NCI-H748 (cell line): ENCODE measurements around the gene LGR6.

Source experiments
- DNase-seq: peaks from one replicate; lab custom pipeline; 2025; ENCODE audit not compliant: unreplicated experiment; lab: John Stamatoyannopoulos, UW

LGR6 gene

DNA sequence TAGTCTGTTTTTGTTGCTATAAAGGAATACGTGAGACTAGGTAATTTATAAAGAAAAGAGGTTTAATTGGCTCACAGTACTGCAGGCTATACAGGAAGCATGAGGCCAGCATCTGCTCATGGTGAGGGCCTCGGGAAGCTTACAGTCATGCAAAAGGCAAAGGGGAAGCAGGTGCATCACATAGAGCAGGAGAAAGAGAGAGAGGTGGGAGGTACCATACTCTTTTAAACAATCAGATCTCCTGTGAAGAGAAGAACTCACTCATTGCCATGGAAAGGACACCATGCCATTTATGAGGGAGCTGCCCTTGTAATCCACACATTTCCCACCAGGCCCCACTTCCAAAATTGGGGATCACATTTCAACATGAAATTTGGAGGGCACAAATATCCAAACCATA lies 167.6 kb downstream of the LGR6 start:
- DNase-seq: no peak

DNA sequence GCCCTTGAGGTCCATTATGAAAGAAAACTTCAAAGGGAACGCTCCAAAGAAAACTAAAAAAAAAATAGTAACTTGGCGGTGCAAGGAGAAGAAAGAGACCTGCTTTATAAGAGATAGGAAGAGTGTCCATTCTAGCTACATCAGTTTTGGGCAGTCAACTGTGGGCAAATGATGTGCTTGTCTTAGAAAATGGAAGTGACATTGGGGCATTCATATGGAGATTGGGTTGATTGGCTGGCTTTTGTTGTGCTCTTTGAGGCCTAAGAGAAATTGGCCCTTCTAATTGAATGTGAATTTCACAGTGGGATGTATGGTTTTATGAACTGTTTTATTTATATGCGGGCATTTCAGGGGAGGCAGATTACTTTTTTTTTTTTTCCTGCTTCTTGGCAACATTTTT lies 168.1 kb downstream of the LGR6 start:
- no peak for DNase-seq

DNA sequence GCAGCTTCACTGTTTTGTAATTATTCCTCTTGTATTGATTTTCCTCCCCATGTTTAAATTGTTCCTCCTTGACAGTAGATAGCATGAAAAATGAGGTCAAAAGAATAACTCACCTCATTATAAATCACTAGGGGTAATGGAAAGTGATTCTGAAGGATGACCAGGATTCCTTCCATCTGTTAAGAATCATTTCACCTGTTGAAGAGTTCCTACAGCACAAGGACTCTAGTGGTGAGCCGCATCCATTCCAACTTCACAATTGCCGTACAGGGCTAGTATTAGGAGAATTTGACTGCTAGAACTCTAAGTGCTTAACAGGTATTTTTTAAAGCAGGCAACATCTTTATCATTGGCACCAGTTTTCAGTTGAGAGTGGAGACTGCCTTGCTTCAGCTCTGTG lies 168.6 kb downstream of the LGR6 start:
- DNase-seq: no peak

DNA sequence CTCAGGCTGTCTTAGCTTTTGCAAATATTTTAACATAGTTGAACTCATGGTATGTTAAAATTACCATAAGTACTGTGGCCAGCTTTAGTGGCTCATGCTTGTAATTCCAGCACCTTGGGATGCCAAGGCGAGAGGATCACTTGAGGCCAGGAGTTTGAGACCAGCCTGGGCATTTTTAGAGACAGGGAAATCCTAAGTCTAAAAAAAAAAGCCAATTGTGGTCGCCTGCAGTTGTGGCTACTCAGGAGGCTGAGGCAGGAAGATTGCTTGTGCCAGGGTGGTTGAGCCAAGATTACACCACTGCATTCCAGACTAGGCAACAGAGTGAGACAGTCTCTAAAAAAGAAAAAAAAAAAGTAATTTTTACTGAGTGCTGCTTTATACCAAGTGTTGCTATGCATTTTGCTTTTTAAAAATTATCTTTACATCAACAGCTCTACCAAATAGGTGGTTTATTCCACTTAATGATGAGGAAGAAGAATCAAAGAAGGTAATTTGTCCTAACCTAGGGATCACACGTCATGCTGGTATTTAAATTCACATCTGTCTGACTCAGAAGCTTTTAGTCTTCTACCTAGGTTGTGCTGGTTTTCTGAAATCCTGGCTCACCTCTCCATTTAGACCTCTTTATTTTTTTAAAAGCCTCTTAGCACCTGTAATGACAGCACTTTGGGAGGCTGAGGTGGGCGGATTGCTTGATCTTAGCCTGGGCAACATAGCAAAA lies 171.7 kb downstream of the LGR6 start:
- no peak for DNase-seq

DNA sequence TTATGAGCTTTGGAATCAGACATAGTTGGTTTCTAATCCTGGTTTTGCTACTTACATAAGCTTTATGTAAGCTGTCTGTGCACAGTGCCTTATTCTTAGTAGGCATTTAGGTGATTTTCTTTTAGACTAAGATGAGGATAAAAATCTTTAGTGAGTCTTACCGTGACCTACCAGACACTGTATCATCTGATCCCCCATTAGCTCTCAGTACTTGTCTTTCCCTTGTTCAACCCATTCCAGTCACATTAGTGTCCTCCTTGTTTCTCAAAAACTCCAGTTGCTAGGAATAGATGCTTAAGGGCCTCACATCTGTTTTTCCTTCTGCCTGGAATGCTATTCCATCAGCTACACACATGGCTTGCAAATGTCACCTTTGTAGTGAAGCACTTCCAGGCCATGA lies 173.7 kb downstream of the LGR6 start:
- DNase-seq: no peak
